PC-3 (cell line): Measurements from ENCODE around the gene SYCP2L.

Source experiments
- EZH2 ChIP-seq: fragments of 300-600 bp; sonication (generic); IDR thresholded peaks from one replicate; pipeline ENCODE4 v1.6.1; 2017; ENCODE audit warnings: antibody characterized with exemption, mild to moderate bottlenecking, low read length; ENCODE audit not compliant: unreplicated experiment
- EZH2phosphoT487 ChIP-seq: fragments of 300-600 bp; sonication (generic); IDR thresholded peaks from 2 replicates; pipeline ENCODE4 v1.6.1; 2018; ENCODE audit warnings: mild to moderate bottlenecking, antibody characterized with exemption, low read length, borderline replicate concordance
- TF ChIP-seq, protein P1 (sequence below): fragments of 300-600 bp; sonication (generic); conservative IDR thresholded peaks from 2 replicates; pipeline ENCODE4 v1.5.1; 2017; ENCODE audit warnings: antibody characterized with exemption, low read depth, mild to moderate bottlenecking, low read length

DNA sequence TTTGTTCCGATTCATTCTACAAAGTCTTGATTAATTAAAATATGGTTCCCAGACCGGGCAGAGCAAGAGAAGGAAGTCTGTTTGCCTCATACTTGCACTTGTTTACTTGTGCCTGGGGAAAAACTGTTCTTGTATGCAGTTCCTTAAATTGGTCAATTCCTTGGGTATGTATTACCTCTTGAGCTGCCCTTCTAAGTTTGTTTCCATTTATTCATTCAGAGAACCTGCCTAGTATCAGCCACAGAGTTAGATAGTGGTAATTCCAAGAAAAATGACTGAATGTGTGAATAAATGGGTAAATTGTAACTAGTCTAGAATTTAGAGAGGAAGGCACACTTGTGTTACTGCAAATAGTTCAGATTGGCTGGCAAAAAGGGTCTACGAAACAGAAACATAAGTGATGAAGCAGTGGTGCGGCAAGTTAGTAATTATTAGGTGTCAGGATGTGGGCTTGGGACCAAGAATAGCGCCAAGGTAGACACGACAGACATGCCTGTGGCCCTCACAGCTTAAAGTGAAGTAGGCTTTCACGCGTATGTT, 48.0 kb upstream of the SYCP2L start:
- TF ChIP-seq, protein P1, sequence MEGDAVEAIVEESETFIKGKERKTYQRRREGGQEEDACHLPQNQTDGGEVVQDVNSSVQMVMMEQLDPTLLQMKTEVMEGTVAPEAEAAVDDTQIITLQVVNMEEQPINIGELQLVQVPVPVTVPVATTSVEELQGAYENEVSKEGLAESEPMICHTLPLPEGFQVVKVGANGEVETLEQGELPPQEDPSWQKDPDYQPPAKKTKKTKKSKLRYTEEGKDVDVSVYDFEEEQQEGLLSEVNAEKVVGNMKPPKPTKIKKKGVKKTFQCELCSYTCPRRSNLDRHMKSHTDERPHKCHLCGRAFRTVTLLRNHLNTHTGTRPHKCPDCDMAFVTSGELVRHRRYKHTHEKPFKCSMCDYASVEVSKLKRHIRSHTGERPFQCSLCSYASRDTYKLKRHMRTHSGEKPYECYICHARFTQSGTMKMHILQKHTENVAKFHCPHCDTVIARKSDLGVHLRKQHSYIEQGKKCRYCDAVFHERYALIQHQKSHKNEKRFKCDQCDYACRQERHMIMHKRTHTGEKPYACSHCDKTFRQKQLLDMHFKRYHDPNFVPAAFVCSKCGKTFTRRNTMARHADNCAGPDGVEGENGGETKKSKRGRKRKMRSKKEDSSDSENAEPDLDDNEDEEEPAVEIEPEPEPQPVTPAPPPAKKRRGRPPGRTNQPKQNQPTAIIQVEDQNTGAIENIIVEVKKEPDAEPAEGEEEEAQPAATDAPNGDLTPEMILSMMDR = no peak
- no peak for TF ChIP-seq EZH2
- no peak for TF ChIP-seq EZH2phosphoT487
